Measurements from ENCODE around the gene KDM2B.

DNA sequence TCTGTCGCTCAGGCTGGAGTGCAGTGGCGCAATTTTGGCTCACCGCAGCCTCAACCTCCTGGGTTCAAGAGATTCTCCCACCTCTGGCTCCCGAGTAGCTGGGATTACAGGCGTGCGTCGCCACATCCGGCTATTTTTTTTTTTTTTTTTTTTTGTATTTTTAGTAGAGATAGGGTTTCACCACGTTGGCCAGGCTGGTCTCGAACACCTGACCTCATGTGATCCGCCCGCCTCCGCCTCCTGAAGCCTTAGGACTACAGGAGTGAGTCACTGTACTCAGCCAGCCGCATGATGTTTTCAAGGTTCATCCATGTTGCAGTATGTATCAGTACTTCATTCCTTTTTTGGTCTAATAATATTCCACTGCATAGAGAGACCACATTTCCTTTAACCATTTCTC lies 183.3 kb downstream of the KDM2B start:
- TF ChIP-seq CTCF (optimal IDR thresholded peaks at IDR 0.05 in 1 of 3, IDR thresholded peaks at IDR 0.05 in 1 of 3, conservative IDR thresholded peaks at IDR 0.05 in 1 of 3; ENCODE audit: extremely low read depth in 1 of 3, insufficient read depth in 2 of 3, low read length in 3 of 3) (no peak), EZH2 (IDR thresholded peaks at IDR 0.05; ENCODE audit: low read length) (no peak)

Data from keratinocyte (primary cell).